A549 (cell line): ENCODE measurements around the gene SGTB.

Source experiments
- CBX8 ChIP-seq: fragments of 200-600 bp; sonication (generic); IDR thresholded peaks from 2 replicates; pipeline ENCODE4 v1.6.1; 2016
- CEBPB ChIP-seq, 2 experiments: fragments of >200 bp in 1 of 2; sonication (Bioruptor Twin) in 1 of 2; formaldehyde crosslinking in 1 of 2; IDR thresholded peaks; 2 replicates each; pipeline ENCODE4 v1.6.1; 2012 to 2016
- CTCF ChIP-seq: fragments of >200 bp; sonication (Bioruptor Twin); formaldehyde crosslinking; IDR thresholded peaks from 3 replicates; pipeline ENCODE4 v1.5.1; 2016
- EP300 ChIP-seq, 2 experiments: fragments of >200 bp; sonication (Bioruptor Twin); formaldehyde crosslinking; IDR thresholded peaks; 2 replicates in 1 of 2; 3 replicates in 1 of 2; pipeline ENCODE4 v1.6.1; 2016 to 2017
- MAX ChIP-seq: IDR thresholded peaks from 2 replicates; pipeline ENCODE4 v1.6.1; 2012
- POLR2A ChIP-seq: IDR thresholded peaks from 2 replicates; pipeline ENCODE4 v1.6.1; 2012; ENCODE audit warnings: mild to moderate bottlenecking, low read length
- RAD21 ChIP-seq, 2 experiments: fragments of >200 bp in 1 of 2; sonication (Bioruptor Twin) in 1 of 2; formaldehyde crosslinking in 1 of 2; IDR thresholded peaks in 1 of 2; conservative IDR thresholded peaks in 1 of 2; 2 replicates in 1 of 2; 3 replicates in 1 of 2; pipeline ENCODE4 v1.6.1; 2012 to 2018; ENCODE audit warnings: inconsistent platforms in 1 of 2

- peak; percentile 77 for TF ChIP-seq CTCF
- no peak for TF ChIP-seq POLR2A
- TF ChIP-seq MAX = no peak
- no peak for TF ChIP-seq CBX8
- no peak for TF ChIP-seq EP300 (IDR thresholded peaks at IDR 0.05)
- TF ChIP-seq RAD21 (conservative IDR thresholded peaks at IDR 0.05 in 1 of 2, IDR thresholded peaks at IDR 0.05 in 1 of 2) = peak; percentile 76 to 82
- no peak for TF ChIP-seq CEBPB (IDR thresholded peaks at IDR 0.05)
Measured at GRCh38 chr5:65742565-65743231, 20.8 kb upstream of the SGTB start.
